GM18511 (cell line): ENCODE data around the gene MICALL2.
A peak's percentile ranks its signal among the peaks of the same experiment; 100 is the strongest.

ENCODE experiments used
- ATAC-seq: cut with Tn5 transposase; IDR thresholded peaks from one replicate; pipeline ENCODE4 v1.9.1; 2021; ENCODE audit warnings: mild to moderate bottlenecking, moderate library complexity; ENCODE audit not compliant: unreplicated experiment

Gene MICALL2

GRCh38 chr7:1419310-1419634 is 40.0 kb downstream of the MICALL2 start:
- no peak for ATAC-seq

GRCh38 chr7:1418505-1419309 is 40.6 kb downstream of the MICALL2 start:
- no peak for ATAC-seq

- ATAC-seq: no peak
Observed at GRCh38 chr7:1415389-1415990, 43.8 kb downstream of the MICALL2 start.

GRCh38 chr7:1413936-1414639 is 45.2 kb downstream of the MICALL2 start:
- ATAC-seq: no peak

GRCh38 chr7:1412322-1413261 is 46.7 kb downstream of the MICALL2 start:
- peak; percentile 67 for ATAC-seq

GRCh38 chr7:1411414-1411813 is 47.9 kb downstream of the MICALL2 start:
- no peak for ATAC-seq

- no peak for ATAC-seq
Observed at GRCh38 chr7:1410992-1411391, 48.3 kb downstream of the MICALL2 start.

- no peak for ATAC-seq
Observed at GRCh38 chr7:1409555-1409954, 49.7 kb downstream of the MICALL2 start.

GRCh38 chr7:1408466-1408865 is 50.8 kb downstream of the MICALL2 start:
- ATAC-seq: no peak

- no peak for ATAC-seq
Observed at GRCh38 chr7:1407892-1408291, 51.4 kb downstream of the MICALL2 start.

GRCh38 chr7:1404898-1405548 is 54.2 kb downstream of the MICALL2 start:
- no peak for ATAC-seq

- no peak for ATAC-seq
Observed at GRCh38 chr7:1404460-1404809, 54.8 kb downstream of the MICALL2 start.

- ATAC-seq: no peak
Observed at GRCh38 chr7:1403638-1404459, 55.4 kb downstream of the MICALL2 start.

- no peak for ATAC-seq
Observed at GRCh38 chr7:1402791-1403637, 56.3 kb downstream of the MICALL2 start.

GRCh38 chr7:1402110-1402790 is 57.0 kb downstream of the MICALL2 start:
- ATAC-seq: no peak

GRCh38 chr7:1401011-1401410 is 58.3 kb downstream of the MICALL2 start:
- ATAC-seq: no peak

- no peak for ATAC-seq
Observed at GRCh38 chr7:1400371-1400770, 58.9 kb downstream of the MICALL2 start.
